Stimulated activated CD8-positive, alpha-beta memory T cell treated with anti-CD3 and anti-CD28 coated beads, Interleukin-15, amount 100 ng/mL, for 48 hours (primary cell): Measurements from ENCODE around the gene DYNC2I2.
"Not testable (repeated sequence)": the region's sequence is repeated elsewhere in the genome, so short reads cannot be mapped to it uniquely, and the experiment has no call there.

ENCODE experiments used
- DNase-seq, 2 donors: peaks; one replicate each; pipeline ENCODE4 v3.0.0-alpha.2; 2020; ENCODE audit warnings: low read depth in 2 of 2

The DYNC2I2 gene

GRCh38 chr9:128615571-128615970, 41.1 kb downstream of the DYNC2I2 start:
- no peak for DNase-seq

- DNase-seq = no peak
Observed at GRCh38 chr9:128614728-128615127, 41.9 kb downstream of the DYNC2I2 start.

GRCh38 chr9:128611600-128612394, 44.9 kb downstream of the DYNC2I2 start:
- DNase-seq = no peak

- DNase-seq = no peak
Observed at GRCh38 chr9:128610897-128611296, 45.8 kb downstream of the DYNC2I2 start.

- no peak for DNase-seq
Observed at GRCh38 chr9:128607642-128608350, 48.9 kb downstream of the DYNC2I2 start.

- DNase-seq = no peak
Observed at GRCh38 chr9:128603697-128604096, 53.0 kb downstream of the DYNC2I2 start.

GRCh38 chr9:128600099-128600498, 56.5 kb downstream of the DYNC2I2 start:
- DNase-seq = no peak

- no peak for DNase-seq
Observed at GRCh38 chr9:128595471-128595870, 61.2 kb downstream of the DYNC2I2 start.

- no peak for DNase-seq
Observed at GRCh38 chr9:128593856-128594255, 62.8 kb downstream of the DYNC2I2 start.

- no peak for DNase-seq
Observed at GRCh38 chr9:128593039-128593438, 63.6 kb downstream of the DYNC2I2 start.

GRCh38 chr9:128588581-128589233, 67.9 kb downstream of the DYNC2I2 start:
- no peak for DNase-seq

- DNase-seq = peak; percentile 15 to 23
Observed at GRCh38 chr9:128587453-128587852, 69.2 kb downstream of the DYNC2I2 start.

GRCh38 chr9:128586934-128587333, 69.7 kb downstream of the DYNC2I2 start:
- DNase-seq = not testable (repeated sequence)

GRCh38 chr9:128585155-128585554, 71.5 kb downstream of the DYNC2I2 start:
- DNase-seq = not testable (repeated sequence)
